Peyer's patch (tissue), 4 donors: ENCODE data around the gene CHN2. TPM values are rescaled to one million over a fixed set of nuclear protein-coding genes. Genes with fewer than 3 reads are reported as not detected.

Experiments
- DNase-seq, 3 donors: peaks; one replicate each; pipeline ENCODE4 v3.0.0-alpha.2; 2017 to 2019
- H3K27ac ChIP-seq, 4 donors: fragments of 200-600 bp; sonication (generic); one replicate each; pipeline ENCODE4 v1.5.1; 2016 to 2019
- H3K27me3 ChIP-seq, 2 donors: fragments of 200-600 bp; sonication (generic); one replicate each; pipeline ENCODE4 v1.5.1; 2019
- H3K36me3 ChIP-seq, 3 donors: fragments of 200-600 bp; sonication (generic); one replicate each; pipeline ENCODE4 v1.5.1; 2016 to 2019
- H3K4me1 ChIP-seq, 4 donors: fragments of 200-600 bp; sonication (generic); one replicate each; pipeline ENCODE4 v1.5.1; 2016 to 2019
- H3K4me3 ChIP-seq, 4 donors: fragments of 200-600 bp; sonication (generic); 1 replicate in 3 of 4; 2 replicates in 1 of 4; pipeline ENCODE4 v1.5.1; 2016 to 2019; ENCODE audit warnings: mild to moderate bottlenecking in 1 of 4
- H3K9me3 ChIP-seq, 4 donors: fragments of 200-600 bp; sonication (generic); one replicate each; pipeline ENCODE4 v1.5.1; 2016 to 2019; ENCODE audit warnings: mild to moderate bottlenecking in 1 of 4
- POLR2A ChIP-seq, 2 donors: fragments of 450-650 bp; IDR thresholded peaks; one replicate each; pipeline ENCODE4 v1.5.1; 2017; ENCODE audit warnings: antibody characterized with exemption in 2 of 2, mild to moderate bottlenecking in 2 of 2, moderate library complexity in 2 of 2
- total RNA-seq, 4 donors: library from RNA; depleted of rRNA; stranded (reverse); fragments of >200 nt; gene quantifications; one replicate each; pipeline ENCODE4 v1.1.0, GENCODE V29; 2016
- TF ChIP-seq, protein P1 (sequence below), 6 experiments: fragments of 450-650 bp in 4 of 6; fragments of 200-600 bp in 2 of 6; sonication (generic) in 1 of 6; IDR thresholded peaks; one replicate each; pipeline ENCODE4 v1.5.1; 2017 to 2019; ENCODE audit warnings: antibody characterized with exemption in 6 of 6, mild to moderate bottlenecking in 3 of 6, moderate library complexity in 1 of 6

The CHN2 gene
- total RNA-seq, 4 donors from 2014 or later: 29.7 to 159 (median 120) TPM

DNA sequence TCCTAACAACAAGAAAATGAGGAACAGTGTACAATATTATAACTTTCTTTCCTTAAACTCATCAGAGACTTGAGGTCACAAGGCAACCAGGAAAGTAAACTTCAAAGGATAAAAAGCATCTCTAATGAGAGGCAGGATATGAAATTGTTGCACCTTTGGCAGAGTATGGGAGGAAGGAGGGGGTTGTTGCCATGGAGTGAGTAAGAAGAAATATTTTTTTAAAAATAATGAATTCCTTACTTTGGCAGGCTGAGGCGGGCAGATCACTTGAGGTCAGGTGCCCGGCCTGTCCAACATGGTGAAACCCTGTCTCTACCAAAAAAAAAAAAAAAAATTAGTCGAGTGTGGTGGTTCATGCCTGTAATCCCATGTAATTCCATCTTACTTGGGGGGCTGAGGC lies 21.1 kb upstream of the CHN2 start:
- DNase-seq: no peak
- H3K27me3 ChIP-seq: no peaks in the 10 kb centered on the region
- no peaks in the 10 kb centered on the region for H3K4me1 ChIP-seq
- H3K27ac ChIP-seq: no peak overlapping the region
- no peaks in the 10 kb centered on the region for H3K36me3 ChIP-seq
- no peak for TF ChIP-seq POLR2A (IDR thresholded peaks at IDR 0.05)
- H3K9me3 ChIP-seq: no peaks in the 10 kb centered on the region
- H3K4me3 ChIP-seq: no peak overlapping the region

DNA sequence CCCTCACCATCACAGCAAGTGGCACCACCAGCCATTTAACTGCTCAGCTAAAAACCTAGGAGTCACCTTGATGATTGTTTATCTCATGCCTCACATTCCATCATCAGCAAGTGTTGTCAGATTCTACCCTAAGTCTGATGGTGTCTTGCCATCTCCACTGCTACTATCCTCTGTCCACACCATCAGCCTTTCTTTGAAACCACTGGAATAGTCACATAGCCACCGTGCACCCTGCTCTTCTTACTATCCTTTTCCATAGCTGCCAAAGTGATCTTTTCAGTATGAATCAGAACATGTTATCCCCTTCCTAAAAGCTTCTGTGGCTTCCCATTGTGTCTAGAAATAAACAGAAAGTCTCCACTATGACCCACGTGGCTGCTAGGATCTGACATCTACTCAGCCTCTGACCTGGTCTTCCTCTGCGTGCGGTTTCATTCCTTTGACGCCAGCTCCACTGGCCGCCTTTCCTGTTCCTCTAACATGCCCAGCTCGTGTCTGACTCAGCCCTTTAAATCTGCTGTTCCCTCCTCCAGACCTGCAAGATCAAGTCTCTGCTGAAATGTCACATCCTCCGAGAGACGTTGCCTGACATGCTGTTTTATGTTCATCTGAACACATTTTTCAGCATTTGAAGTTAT lies 16.5 kb upstream of the CHN2 start:
- no peak for TF ChIP-seq POLR2A (IDR thresholded peaks at IDR 0.05)
- TF ChIP-seq, protein P1, sequence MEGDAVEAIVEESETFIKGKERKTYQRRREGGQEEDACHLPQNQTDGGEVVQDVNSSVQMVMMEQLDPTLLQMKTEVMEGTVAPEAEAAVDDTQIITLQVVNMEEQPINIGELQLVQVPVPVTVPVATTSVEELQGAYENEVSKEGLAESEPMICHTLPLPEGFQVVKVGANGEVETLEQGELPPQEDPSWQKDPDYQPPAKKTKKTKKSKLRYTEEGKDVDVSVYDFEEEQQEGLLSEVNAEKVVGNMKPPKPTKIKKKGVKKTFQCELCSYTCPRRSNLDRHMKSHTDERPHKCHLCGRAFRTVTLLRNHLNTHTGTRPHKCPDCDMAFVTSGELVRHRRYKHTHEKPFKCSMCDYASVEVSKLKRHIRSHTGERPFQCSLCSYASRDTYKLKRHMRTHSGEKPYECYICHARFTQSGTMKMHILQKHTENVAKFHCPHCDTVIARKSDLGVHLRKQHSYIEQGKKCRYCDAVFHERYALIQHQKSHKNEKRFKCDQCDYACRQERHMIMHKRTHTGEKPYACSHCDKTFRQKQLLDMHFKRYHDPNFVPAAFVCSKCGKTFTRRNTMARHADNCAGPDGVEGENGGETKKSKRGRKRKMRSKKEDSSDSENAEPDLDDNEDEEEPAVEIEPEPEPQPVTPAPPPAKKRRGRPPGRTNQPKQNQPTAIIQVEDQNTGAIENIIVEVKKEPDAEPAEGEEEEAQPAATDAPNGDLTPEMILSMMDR (IDR thresholded peaks at IDR 0.05): no peak
- Histone ChIP-seq H3K27ac (no peak overlapping the region), H3K36me3 (no peaks in the 10 kb centered on the region), H3K9me3 (no peaks in the 10 kb centered on the region), H3K27me3 (no peaks in the 10 kb centered on the region), H3K4me3 (no peak overlapping the region), H3K4me1 (no peaks in the 10 kb centered on the region)
- DNase-seq: peak in 1 of 3 donors; percentile 60

DNA sequence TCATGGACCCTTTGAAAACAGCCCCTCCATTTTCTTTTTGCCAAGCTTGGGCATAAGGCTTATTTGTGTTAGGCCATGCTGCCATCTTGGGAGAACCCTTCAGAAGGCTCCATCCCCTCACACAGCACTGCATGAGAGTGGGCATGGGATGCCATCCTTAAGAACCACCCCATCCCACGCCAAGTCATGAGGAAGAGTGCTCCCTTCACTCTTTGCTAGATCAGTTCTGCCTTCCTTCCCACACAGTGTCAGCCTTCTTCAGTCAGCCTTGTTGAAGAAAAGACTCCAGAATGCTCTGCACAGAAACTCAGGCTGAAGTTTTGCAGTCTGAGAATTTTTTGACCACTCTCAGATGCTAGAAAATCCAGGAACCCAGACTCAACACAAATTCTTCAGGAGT lies 15.5 kb upstream of the CHN2 start:
- Histone ChIP-seq H3K27ac (no peak overlapping the region), H3K4me3 (no peak overlapping the region), H3K27me3 (no peaks in the 10 kb centered on the region), H3K9me3 (no peaks in the 10 kb centered on the region), H3K36me3 (no peaks in the 10 kb centered on the region), H3K4me1 (no peaks in the 10 kb centered on the region)
- no peak for DNase-seq
- TF ChIP-seq, protein P1 (IDR thresholded peaks at IDR 0.05): no peak
- TF ChIP-seq POLR2A (IDR thresholded peaks at IDR 0.05): no peak

DNA sequence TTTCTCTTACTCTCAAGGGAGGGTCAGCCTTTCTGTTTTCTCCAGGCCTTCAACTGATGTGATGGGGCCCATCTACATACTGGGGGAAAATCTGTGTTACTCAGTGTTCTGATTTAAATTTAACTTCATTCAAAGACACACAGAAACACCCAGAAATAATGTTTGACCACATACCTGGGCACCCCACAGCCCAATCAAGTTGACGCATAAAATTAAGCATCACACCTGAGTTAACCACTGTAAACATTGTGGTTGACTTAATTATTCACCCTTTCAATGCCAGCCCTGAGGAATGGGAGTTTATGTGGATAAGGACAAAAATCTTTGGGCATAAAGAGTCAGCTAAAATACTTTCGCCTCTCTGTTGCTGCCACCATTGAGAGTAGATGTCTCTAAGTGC lies 10.0 kb upstream of the CHN2 start:
- DNase-seq: no peak
- no peak for TF ChIP-seq POLR2A (IDR thresholded peaks at IDR 0.05)
- TF ChIP-seq, protein P1 (IDR thresholded peaks at IDR 0.05): no peak
- H3K27me3 ChIP-seq: no peaks in the 10 kb centered on the region

GRCh38 chr7:29185613-29186012 lies 9.0 kb upstream of the CHN2 start:
- H3K9me3 ChIP-seq: no peaks in the 10 kb centered on the region
- H3K36me3 ChIP-seq: no peaks in the 10 kb centered on the region
- H3K27ac ChIP-seq: no peak overlapping the region
- H3K27me3 ChIP-seq: no peaks in the 10 kb centered on the region
- TF ChIP-seq, protein P1 (IDR thresholded peaks at IDR 0.05): no peak
- no peak for TF ChIP-seq POLR2A (IDR thresholded peaks at IDR 0.05)
- DNase-seq: no peak
- H3K4me3 ChIP-seq: no peak overlapping the region
- peaks cover 0 to 10% (median 0%) of the 10 kb centered on the region in 4 donors for H3K4me1 ChIP-seq

More for the DNA sequence above, 10.0 kb upstream of the CHN2 start:
- Histone ChIP-seq H3K36me3 (no peaks in the 10 kb centered on the region), H3K9me3 (no peaks in the 10 kb centered on the region), H3K27ac (no peak overlapping the region), H3K4me3 (no peak overlapping the region), H3K4me1 (peaks cover 0 to 2% (median 0%) of the 10 kb centered on the region in 4 donors)

- Histone ChIP-seq H3K4me3 (peak overlapping the region in 2 of 4 donors; percentile 4 to 22), H3K4me1 (peaks cover 0 to 10% (median 0%) of the 10 kb centered on the region in 4 donors), H3K27ac (no peak overlapping the region), H3K9me3 (no peaks in the 10 kb centered on the region), H3K36me3 (no peaks in the 10 kb centered on the region), H3K27me3 (no peaks in the 10 kb centered on the region)
- peak; percentile 39 to 81 (median 80) for DNase-seq
- TF ChIP-seq POLR2A (IDR thresholded peaks at IDR 0.05): no peak
- TF ChIP-seq, protein P1 (IDR thresholded peaks at IDR 0.05): peak; percentile 21 to 87 (median 78)
Measured at GRCh38 chr7:29189743-29190201, 4.8 kb upstream of the CHN2 start.
